ENCODE measurements around the gene ANO4. TPM values are rescaled to one million over a fixed set of nuclear protein-coding genes. Genes with fewer than 3 reads are reported as not detected.

ANO4 gene
- total RNA-seq, 1 experiment from 2014 or later: 5.7 TPM

GRCh38 chr12:100900808-100901207 is 106.2 kb downstream of the ANO4 start:
- H4K8ac ChIP-seq (replicated peaks; ENCODE audit: insufficient read length, low read depth, low read length): no peak overlapping the region
- no peak overlapping the region for H4K5ac ChIP-seq (ENCODE audit: insufficient read length, low read depth, low read length)
- H3K9ac ChIP-seq (ENCODE audit: extremely low read depth, insufficient read length, low read length): no peak overlapping the region
- H3K56ac ChIP-seq (ENCODE audit: insufficient read length, low read depth, low read length): no peak overlapping the region
- H3K27ac ChIP-seq (ENCODE audit: insufficient read length, low read depth, low read length): no peak overlapping the region
- H2BK5ac ChIP-seq (ENCODE audit: insufficient read length, low read length): no peak overlapping the region
- no peaks in the 10 kb centered on the region for H3K36me3 Mint-ChIP-seq (ENCODE audit: insufficient read depth in 1 of 3, low read depth in 3 of 3)
- TF ChIP-seq CTCF (conservative IDR thresholded peaks at IDR 0.05): no peak
- no peak overlapping the region for H3K23ac ChIP-seq (ENCODE audit: insufficient read length, low read depth, low read length)
- no peak overlapping the region for H3T11ph ChIP-seq (ENCODE audit: low read length)
- no peak overlapping the region for H2AFZ ChIP-seq (ENCODE audit: low read length)
- H3K9me3 Mint-ChIP-seq: no peaks in the 10 kb centered on the region
- H3K14ac ChIP-seq (ENCODE audit: insufficient read depth, low read length): no peak overlapping the region
- H2BK120ac ChIP-seq (ENCODE audit: low read depth, low read length, poor library complexity, severe bottlenecking): no peak overlapping the region
- H3K4me2 ChIP-seq (ENCODE audit: insufficient read depth, insufficient read length, low read length): no peak overlapping the region
- no peak for DNase-seq
- H2BK15ac ChIP-seq (ENCODE audit: low read depth, low read length): no peak overlapping the region
- H2BK20ac ChIP-seq (ENCODE audit: low read depth, low read length, poor library complexity, severe bottlenecking): no peak overlapping the region
- H3K27me3 Mint-ChIP-seq (ENCODE audit: low read depth): no peaks in the 10 kb centered on the region
- H3K9me3 ChIP-seq (ENCODE audit: control insufficient read depth, low read depth, low read length): no peaks in the 10 kb centered on the region
- no peak overlapping the region for H3K27ac Mint-ChIP-seq
- no peak overlapping the region for H3K4me3 Mint-ChIP-seq
- no CpG with 5 or more reads among the region's 2 CpGs for WGBS (ENCODE audit: extremely low coverage, insufficient read length, low lambda C conversion rate)
- no peak overlapping the region for H3K18ac ChIP-seq (ENCODE audit: insufficient read length, low read depth, low read length)
- no peak overlapping the region for H3K4ac ChIP-seq (ENCODE audit: low read depth, low read length)
- no peak overlapping the region for H2BK12ac ChIP-seq (ENCODE audit: insufficient read length, low read depth, low read length)
- no peaks in the 10 kb centered on the region for H3K4me1 Mint-ChIP-seq
- H2AK5ac ChIP-seq (ENCODE audit: insufficient read length, low read length): no peak overlapping the region
- H3K79me2 ChIP-seq (ENCODE audit: insufficient read depth, low read length): no peaks in the 10 kb centered on the region
- no peaks in the 10 kb centered on the region for H3K27me3 ChIP-seq (ENCODE audit: insufficient read depth, low read length)
- no peaks in the 10 kb centered on the region for H3K79me1 ChIP-seq (ENCODE audit: insufficient read depth, low read depth, low read length, poor library complexity, severe bottlenecking)
- no peaks in the 10 kb centered on the region for H3K4me1 ChIP-seq (ENCODE audit: insufficient read depth, low read length)
- no peaks in the 10 kb centered on the region for H3K23me2 ChIP-seq (ENCODE audit: insufficient read length, low read depth, low read length, poor library complexity, severe bottlenecking)
- H4K91ac ChIP-seq (ENCODE audit: insufficient read length, low read depth, low read length): no peak overlapping the region
- H4K20me1 ChIP-seq (ENCODE audit: control insufficient read depth, insufficient read depth, insufficient read length): no peaks in the 10 kb centered on the region
